Esophagus squamous epithelium (tissue), 4 donors: ENCODE measurements around the gene KATNAL1.

Experiments used
- POLR2A ChIP-seq, 4 donors: fragments of 450-650 bp; IDR thresholded peaks; one replicate each; pipeline ENCODE4 v1.6.1; 2017; ENCODE audit warnings: antibody characterized with exemption in 4 of 4, mild to moderate bottlenecking in 4 of 4, moderate library complexity in 3 of 4
- TF ChIP-seq, protein P1 (sequence below), 6 experiments: fragments of 450-650 bp in 4 of 6; fragments of 200-600 bp in 2 of 6; sonication (generic) in 2 of 6; IDR thresholded peaks; one replicate each; pipeline ENCODE4 v1.5.1; 2016 to 2019; ENCODE audit warnings: antibody characterized with exemption in 6 of 6, mild to moderate bottlenecking in 4 of 6, moderate library complexity in 4 of 6

DNA sequence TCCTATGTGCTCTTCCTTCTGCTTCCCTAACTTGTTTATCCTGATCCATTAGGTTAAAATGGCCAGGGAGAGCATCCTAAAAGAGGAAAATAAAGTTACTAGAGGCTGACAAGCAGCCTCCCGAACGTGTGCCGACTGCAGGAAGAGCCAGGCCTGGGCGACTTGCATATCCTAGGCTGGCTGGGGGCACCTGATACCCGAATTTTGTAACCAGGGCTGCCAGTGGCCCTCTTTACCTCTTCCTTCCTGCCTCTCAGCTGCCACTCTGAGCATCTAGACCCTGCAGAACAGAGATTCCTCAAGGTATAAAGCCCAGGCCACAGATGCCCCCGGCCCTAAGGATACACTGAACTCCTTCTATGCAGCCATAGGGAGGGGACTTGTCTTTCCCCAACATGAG, 48.5 kb upstream of the KATNAL1 start:
- TF ChIP-seq, protein P1, sequence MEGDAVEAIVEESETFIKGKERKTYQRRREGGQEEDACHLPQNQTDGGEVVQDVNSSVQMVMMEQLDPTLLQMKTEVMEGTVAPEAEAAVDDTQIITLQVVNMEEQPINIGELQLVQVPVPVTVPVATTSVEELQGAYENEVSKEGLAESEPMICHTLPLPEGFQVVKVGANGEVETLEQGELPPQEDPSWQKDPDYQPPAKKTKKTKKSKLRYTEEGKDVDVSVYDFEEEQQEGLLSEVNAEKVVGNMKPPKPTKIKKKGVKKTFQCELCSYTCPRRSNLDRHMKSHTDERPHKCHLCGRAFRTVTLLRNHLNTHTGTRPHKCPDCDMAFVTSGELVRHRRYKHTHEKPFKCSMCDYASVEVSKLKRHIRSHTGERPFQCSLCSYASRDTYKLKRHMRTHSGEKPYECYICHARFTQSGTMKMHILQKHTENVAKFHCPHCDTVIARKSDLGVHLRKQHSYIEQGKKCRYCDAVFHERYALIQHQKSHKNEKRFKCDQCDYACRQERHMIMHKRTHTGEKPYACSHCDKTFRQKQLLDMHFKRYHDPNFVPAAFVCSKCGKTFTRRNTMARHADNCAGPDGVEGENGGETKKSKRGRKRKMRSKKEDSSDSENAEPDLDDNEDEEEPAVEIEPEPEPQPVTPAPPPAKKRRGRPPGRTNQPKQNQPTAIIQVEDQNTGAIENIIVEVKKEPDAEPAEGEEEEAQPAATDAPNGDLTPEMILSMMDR (IDR thresholded peaks at IDR 0.05), result no peak
- no peak for TF ChIP-seq POLR2A (IDR thresholded peaks at IDR 0.05)
